ENCODE data around the gene LETM1.

Gene LETM1

GRCh38 chr4:1778642-1779392 lies 77.1 kb downstream of the LETM1 start:
- DNase-seq = no peak
- CTCF ChIA-PET = no interaction called here
- no peaks in the 10 kb centered on the region for H3K9me3 Mint-ChIP-seq
- no peaks in the 10 kb centered on the region for H3K36me3 Mint-ChIP-seq
- H3K4me3 Mint-ChIP-seq = no peak overlapping the region
- H3K27ac Mint-ChIP-seq = no peak overlapping the region
- no peaks in the 10 kb centered on the region for H3K4me1 Mint-ChIP-seq
- H3K27me3 Mint-ChIP-seq = peaks cover 14% of the 10 kb centered on the region

DNA sequence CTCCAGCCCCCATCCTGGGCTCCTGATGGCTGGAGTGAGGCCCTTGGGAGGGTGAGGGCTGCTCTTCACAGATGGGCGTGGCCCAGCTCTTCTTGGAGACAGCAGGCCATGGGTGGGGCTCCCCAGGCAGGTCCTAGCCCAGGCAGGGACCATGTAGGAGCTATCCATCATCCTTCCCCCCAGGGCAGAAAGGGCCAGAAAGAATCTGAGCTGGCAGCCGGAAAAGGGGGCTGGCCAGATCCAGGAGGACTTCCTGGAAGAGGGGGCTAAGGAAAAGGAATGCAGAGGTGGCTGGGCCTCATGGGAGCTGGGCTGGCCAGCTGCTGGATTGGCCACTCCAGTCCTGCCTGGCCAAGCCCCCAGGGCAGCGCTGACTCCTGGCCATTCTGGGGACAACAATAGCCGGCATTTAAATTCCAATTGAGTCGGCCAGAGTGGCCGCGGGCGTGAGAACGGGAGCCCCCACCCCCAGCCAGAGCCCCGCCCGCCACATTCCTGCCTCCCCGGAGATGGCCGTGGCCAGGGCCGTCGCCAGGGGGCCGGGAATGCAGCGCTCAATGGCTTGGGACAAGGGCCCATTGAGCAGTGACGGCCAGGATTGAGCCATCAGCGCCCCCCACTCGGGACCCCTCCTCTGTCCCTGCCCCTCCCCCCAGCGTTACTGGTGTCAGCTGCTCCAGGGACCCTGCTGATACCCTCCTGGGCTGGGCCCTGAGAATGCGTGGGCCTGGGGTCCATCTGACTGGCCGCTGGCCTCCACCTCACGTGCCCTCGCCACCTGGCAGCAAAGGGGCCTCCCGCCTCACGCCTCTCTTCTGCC lies 77.9 kb downstream of the LETM1 start:
- CTCF ChIA-PET = interaction anchor here (1.0 kb wide), 1 partner anchor 30 kb away, joined by 5 read pairs; no protein-coding TSS in a partner anchor
- no peaks in the 10 kb centered on the region for H3K36me3 Mint-ChIP-seq
- H3K4me1 Mint-ChIP-seq = no peaks in the 10 kb centered on the region
- no peaks in the 10 kb centered on the region for H3K9me3 Mint-ChIP-seq
- no peak for DNase-seq
- H3K4me3 Mint-ChIP-seq = no peak overlapping the region
- H3K27me3 Mint-ChIP-seq = peaks cover 14% of the 10 kb centered on the region
- no peak overlapping the region for H3K27ac Mint-ChIP-seq

- no peak overlapping the region for H3K27ac Mint-ChIP-seq
- no peaks in the 10 kb centered on the region for H3K9me3 Mint-ChIP-seq
- H3K36me3 Mint-ChIP-seq = no peaks in the 10 kb centered on the region
- no peak overlapping the region for H3K4me3 Mint-ChIP-seq
- CTCF ChIA-PET = interaction anchor here (1.0 kb wide), 1 partner anchor 28 kb away, joined by 5 read pairs; no protein-coding TSS in a partner anchor
- H3K4me1 Mint-ChIP-seq = peaks cover 2% of the 10 kb centered on the region
- no peak for DNase-seq
- peaks cover 19% of the 10 kb centered on the region for H3K27me3 Mint-ChIP-seq
These were observed 79.3 kb downstream of the LETM1 start for GRCh38 chr4:1776521-1777161.

GRCh38 chr4:1775731-1776500 lies 80.0 kb downstream of the LETM1 start:
- Mint-ChIP-seq H3K27me3 (peaks cover 23% of the 10 kb centered on the region), H3K36me3 (no peaks in the 10 kb centered on the region), H3K4me3 (no peak overlapping the region), H3K27ac (no peak overlapping the region), H3K4me1 (peaks cover 2% of the 10 kb centered on the region), H3K9me3 (no peaks in the 10 kb centered on the region)
- CTCF ChIA-PET = no interaction called here
- DNase-seq = no peak

DNA sequence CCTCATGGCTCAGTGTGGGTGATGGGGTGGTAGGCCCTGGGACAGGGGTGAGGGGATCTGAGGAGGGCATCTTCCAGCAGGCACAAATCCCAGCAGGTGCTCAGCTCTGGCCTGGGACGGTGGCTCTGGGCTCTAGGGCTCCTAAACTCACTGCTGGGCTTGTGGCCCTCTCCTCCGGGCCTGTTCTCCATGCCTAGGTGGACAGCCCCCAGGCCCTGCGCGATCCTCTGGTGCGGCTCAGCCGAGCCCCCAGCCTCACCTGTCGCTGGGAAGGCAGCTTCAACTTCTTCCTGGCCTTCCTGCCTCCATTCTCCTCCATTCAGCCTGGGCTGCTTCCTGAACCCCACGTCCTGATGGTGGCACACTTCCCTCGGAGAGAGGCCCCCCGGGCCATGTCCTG lies 82.2 kb downstream of the LETM1 start:
- CTCF ChIA-PET = no interaction called here

GRCh38 chr4:1772853-1773538 lies 83.0 kb downstream of the LETM1 start:
- Mint-ChIP-seq H3K4me1 (peaks cover 4% of the 10 kb centered on the region), H3K9me3 (no peaks in the 10 kb centered on the region), H3K4me3 (no peak overlapping the region), H3K27ac (no peak overlapping the region), H3K27me3 (peaks cover 42% of the 10 kb centered on the region), H3K36me3 (no peaks in the 10 kb centered on the region)
- CTCF ChIA-PET = no interaction called here
- no peak for DNase-seq

More for the DNA sequence above, 82.2 kb downstream of the LETM1 start:
- no peak overlapping the region for H3K4me3 Mint-ChIP-seq
- peaks cover 2% of the 10 kb centered on the region for H3K4me1 Mint-ChIP-seq
- H3K27ac Mint-ChIP-seq = no peak overlapping the region
- DNase-seq = no peak
- H3K9me3 Mint-ChIP-seq = no peaks in the 10 kb centered on the region
- no peaks in the 10 kb centered on the region for H3K36me3 Mint-ChIP-seq
- peaks cover 34% of the 10 kb centered on the region for H3K27me3 Mint-ChIP-seq

DNA sequence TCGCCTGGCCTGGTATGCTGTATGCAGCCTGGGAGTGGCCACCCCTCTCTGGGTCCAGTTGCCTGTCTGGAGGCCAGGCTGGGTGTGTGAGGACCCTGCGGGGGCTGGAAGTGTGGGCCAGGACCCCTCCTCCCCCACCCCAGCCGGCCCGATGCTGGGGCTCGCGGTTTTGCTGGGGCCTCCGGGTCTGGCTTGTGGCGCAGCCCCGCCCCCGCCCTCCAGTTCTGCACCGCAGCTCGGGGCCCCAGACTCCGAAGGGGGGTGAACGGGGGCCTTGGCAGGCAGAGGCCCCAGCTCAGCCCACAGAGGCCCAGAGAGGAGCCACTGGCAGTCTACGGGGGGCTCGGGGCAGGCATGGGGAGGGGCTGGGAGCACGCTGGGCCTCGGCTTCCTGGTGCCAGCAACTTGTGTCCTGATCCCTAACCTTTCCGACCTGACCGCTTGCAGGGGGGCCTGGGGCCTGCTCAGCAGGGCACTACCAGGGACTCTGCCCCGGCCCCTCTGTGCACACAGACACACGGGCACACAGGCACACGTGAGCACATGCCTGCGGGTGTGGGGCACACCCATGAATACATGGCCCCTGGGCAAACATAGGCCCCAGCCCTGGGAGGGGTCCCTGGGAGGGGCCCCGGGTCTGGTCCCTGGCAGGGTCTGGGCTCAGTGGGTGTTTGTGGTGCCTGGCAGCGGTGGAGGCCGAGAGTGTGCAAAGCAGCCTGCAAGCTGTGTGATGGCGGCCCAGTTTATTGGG lies 84.2 kb downstream of the LETM1 start:
- H3K9me3 Mint-ChIP-seq = no peaks in the 10 kb centered on the region
- CTCF ChIA-PET = interaction anchor here (0.7 kb wide), 1 partner anchor 14 kb away, joined by 3 read pairs; no protein-coding TSS in a partner anchor
- no peak for DNase-seq
- no peak overlapping the region for H3K4me3 Mint-ChIP-seq
- H3K36me3 Mint-ChIP-seq = no peaks in the 10 kb centered on the region
- peaks cover 5% of the 10 kb centered on the region for H3K4me1 Mint-ChIP-seq
- H3K27ac Mint-ChIP-seq = no peak overlapping the region
- peaks cover 46% of the 10 kb centered on the region for H3K27me3 Mint-ChIP-seq

DNA sequence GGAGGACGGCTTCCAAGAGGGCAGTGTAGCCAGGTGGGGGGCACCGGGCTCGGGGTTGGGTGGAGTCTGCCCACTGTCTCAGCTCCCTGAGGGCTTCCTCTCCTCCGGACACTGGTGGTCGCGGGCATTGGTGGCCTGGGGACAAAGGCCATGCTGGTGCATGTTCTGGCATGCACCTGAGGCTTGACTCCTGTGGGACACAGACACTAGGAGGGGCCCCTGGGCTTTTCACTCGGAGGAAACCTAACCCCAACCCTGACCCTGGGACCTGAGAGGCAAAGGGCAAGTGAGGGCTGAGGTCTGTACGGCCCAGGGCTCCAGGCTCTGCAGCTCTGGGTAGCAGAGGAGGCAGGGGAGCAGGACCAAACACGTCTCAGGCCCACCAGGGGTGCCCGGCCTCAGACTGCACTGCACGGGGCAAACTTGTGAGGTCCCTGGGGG lies 85.1 kb downstream of the LETM1 start:
- Mint-ChIP-seq H3K36me3 (no peaks in the 10 kb centered on the region), H3K9me3 (no peaks in the 10 kb centered on the region), H3K27me3 (peaks cover 54% of the 10 kb centered on the region), H3K4me1 (peaks cover 5% of the 10 kb centered on the region), H3K27ac (peak overlapping the region; percentile 11), H3K4me3 (no peak overlapping the region)
- DNase-seq = no peak
- CTCF ChIA-PET = interaction anchor here (0.7 kb wide), 1 partner anchor 15 kb away, joined by 3 read pairs; no protein-coding TSS in a partner anchor

DNA sequence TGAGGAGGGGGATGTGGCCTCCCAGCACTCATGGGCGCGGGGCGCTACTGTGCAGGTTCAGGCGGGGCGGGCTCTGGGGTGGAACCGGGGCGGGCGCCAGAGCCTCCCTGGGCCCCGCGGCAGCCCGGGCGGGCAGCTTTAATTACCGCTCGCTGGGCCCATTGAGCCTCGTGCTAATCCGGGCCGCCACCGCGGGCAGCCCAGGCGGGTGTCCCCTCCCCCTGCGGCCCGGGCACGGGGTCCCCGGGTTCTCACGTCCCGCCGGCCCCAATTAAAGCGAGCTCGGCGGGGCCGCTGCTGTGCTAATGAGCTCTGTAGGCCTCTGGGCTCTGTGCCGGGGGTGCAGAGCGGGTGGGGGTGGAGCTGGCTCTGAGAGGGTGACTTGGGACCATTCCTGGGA lies 85.7 kb downstream of the LETM1 start:
- H3K4me1 Mint-ChIP-seq = peaks cover 7% of the 10 kb centered on the region
- CTCF ChIA-PET = no interaction called here

GRCh38 chr4:1769692-1770091 lies 86.3 kb downstream of the LETM1 start:
- DNase-seq = no peak
- Mint-ChIP-seq H3K9me3 (no peaks in the 10 kb centered on the region), H3K4me1 (peaks cover 7% of the 10 kb centered on the region), H3K27ac (no peak overlapping the region), H3K4me3 (no peak overlapping the region), H3K36me3 (no peaks in the 10 kb centered on the region), H3K27me3 (peaks cover 62% of the 10 kb centered on the region)
- CTCF ChIA-PET = no interaction called here

More for the DNA sequence above, 85.7 kb downstream of the LETM1 start:
- H3K27me3 Mint-ChIP-seq = peaks cover 56% of the 10 kb centered on the region
- H3K36me3 Mint-ChIP-seq = no peaks in the 10 kb centered on the region
- no peak overlapping the region for H3K27ac Mint-ChIP-seq
- DNase-seq = no peak
- no peak overlapping the region for H3K4me3 Mint-ChIP-seq
- no peaks in the 10 kb centered on the region for H3K9me3 Mint-ChIP-seq

DNA sequence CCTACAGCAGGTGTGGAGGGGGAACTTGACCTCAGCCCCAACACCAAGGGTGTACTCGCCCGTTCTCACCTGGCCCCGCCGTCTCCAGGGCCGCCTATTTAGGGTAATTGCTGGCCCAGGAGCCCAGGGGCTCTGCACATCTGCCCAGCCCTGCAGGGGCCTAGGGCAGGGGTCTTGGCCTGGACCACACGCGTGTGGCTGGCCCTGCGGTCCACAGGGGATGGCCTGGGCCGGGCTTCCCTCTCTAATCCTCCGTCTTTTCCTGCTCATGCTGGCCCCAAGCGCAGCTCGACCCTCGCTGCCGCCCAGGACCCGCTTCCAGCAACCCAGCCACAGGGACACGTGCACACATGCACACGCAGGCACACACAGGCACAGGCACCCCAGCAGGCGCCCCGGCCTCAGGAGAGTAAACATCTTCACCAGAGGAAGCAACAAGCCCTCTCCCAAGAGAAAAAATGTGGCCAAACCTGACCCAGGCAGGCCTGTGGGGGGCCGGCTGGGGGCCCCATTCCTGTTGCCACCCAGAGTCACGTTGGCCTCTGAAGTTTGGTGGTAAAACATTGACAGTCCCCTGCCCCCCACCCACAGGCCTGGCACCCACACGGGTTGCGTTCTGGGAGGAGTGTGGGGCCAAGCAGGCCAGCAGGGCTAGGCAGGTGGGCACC lies 87.5 kb downstream of the LETM1 start:
- Mint-ChIP-seq H3K9me3 (no peaks in the 10 kb centered on the region), H3K27me3 (peaks cover 70% of the 10 kb centered on the region), H3K27ac (no peak overlapping the region), H3K4me3 (peak overlapping the region; percentile 64), H3K36me3 (no peaks in the 10 kb centered on the region), H3K4me1 (peaks cover 7% of the 10 kb centered on the region)
- CTCF ChIA-PET = interaction anchor here (0.6 to 2.9 kb wide), 4 partner anchors 12 to 75 kb away, joined by 3 to 13 read pairs (median 3); no protein-coding TSS in a partner anchor
- no peak for DNase-seq

GRCh38 chr4:1767770-1768366 lies 88.1 kb downstream of the LETM1 start:
- H3K4me3 Mint-ChIP-seq = peak overlapping the region; percentile 56
- peak; percentile 59 for DNase-seq
- H3K4me1 Mint-ChIP-seq = peaks cover 7% of the 10 kb centered on the region

More at GRCh38 chr4:1767770-1768366, 88.1 kb downstream of the LETM1 start:
- Mint-ChIP-seq H3K9me3 (no peaks in the 10 kb centered on the region), H3K27me3 (peaks cover 76% of the 10 kb centered on the region), H3K27ac (no peak overlapping the region), H3K36me3 (no peaks in the 10 kb centered on the region)
- CTCF ChIA-PET = interaction anchor here (0.6 to 2.9 kb wide), 4 partner anchors 12 to 74 kb away, joined by 3 to 13 read pairs (median 3); no protein-coding TSS in a partner anchor
